ENCODE data around the gene GTF2IRD2.
"Not testable (repeated sequence)": the region's sequence is repeated elsewhere in the genome, so short reads cannot be mapped to it uniquely, and the experiment has no call there.

DNA sequence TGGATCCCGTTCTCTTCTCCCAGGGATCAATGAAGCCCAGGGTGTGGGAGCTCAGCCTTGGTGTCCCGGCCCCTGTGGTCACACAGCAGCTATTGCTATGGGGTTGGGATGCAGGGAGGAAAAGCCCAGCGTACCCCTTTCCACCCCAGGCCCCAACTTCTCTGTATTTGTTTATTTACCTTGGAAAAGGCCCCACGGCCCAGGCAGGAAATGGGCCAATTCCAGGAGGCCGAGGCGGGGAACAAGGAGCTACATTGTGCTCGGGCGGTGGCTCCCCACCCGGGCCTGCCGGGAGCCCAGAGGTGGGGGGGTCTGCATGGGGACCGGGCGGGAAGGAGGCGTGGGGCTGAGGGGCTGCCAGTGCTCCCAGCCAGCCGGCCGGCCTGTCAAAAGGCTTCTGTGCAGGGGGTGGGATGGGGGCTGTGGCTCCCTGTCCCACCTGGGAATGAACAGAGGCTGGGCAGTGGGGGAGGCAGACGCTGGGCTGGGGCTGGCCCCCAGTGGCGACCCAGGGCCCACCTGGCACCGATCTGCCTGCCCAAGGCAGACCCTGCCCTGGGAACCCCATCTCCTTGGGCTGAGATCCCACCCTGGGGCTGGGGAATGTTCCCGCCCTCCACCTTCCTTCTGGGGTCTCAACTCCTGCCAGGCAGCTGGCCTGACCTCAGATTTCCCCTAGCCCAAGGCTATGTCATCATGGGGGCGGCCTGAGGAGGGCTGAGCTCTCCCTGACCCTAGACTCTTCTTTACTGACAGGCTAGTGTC lies 23.5 kb upstream of the GTF2IRD2 start:
- TF ChIP-seq, protein P1, sequence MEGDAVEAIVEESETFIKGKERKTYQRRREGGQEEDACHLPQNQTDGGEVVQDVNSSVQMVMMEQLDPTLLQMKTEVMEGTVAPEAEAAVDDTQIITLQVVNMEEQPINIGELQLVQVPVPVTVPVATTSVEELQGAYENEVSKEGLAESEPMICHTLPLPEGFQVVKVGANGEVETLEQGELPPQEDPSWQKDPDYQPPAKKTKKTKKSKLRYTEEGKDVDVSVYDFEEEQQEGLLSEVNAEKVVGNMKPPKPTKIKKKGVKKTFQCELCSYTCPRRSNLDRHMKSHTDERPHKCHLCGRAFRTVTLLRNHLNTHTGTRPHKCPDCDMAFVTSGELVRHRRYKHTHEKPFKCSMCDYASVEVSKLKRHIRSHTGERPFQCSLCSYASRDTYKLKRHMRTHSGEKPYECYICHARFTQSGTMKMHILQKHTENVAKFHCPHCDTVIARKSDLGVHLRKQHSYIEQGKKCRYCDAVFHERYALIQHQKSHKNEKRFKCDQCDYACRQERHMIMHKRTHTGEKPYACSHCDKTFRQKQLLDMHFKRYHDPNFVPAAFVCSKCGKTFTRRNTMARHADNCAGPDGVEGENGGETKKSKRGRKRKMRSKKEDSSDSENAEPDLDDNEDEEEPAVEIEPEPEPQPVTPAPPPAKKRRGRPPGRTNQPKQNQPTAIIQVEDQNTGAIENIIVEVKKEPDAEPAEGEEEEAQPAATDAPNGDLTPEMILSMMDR (IDR thresholded peaks at IDR 0.05 in 4 of 5, conservative IDR thresholded peaks at IDR 0.05 in 1 of 5): not testable (repeated sequence)
- TF ChIP-seq POLR2A (IDR thresholded peaks at IDR 0.05): not testable (repeated sequence)

All from gastrocnemius medialis (tissue), 4 donors.